GM12865 (cell line): ENCODE data around the gene CDC42EP1.
"Not testable (repeated sequence)": the region's sequence is repeated elsewhere in the genome, so short reads cannot be mapped to it uniquely, and the experiment has no call there.

ENCODE experiments used
- DNase-seq: peaks from one replicate; pipeline ENCODE4 v3.0.0; 2010; ENCODE audit warnings: low read depth
- H3K4me3 ChIP-seq: 2 replicates; pipeline ENCODE4 v1.5.1; 2011; ENCODE audit warnings: mild to moderate bottlenecking, low read depth, low read length, control low read depth
- TF ChIP-seq, protein P1 (sequence below): IDR thresholded peaks from 2 replicates; pipeline ENCODE4 v1.5.1; 2011; ENCODE audit warnings: low read length, control low read depth, low read depth, inconsistent platforms; ENCODE audit not compliant: insufficient read depth; ENCODE audit errors: missing control alignments

The CDC42EP1 gene

DNA sequence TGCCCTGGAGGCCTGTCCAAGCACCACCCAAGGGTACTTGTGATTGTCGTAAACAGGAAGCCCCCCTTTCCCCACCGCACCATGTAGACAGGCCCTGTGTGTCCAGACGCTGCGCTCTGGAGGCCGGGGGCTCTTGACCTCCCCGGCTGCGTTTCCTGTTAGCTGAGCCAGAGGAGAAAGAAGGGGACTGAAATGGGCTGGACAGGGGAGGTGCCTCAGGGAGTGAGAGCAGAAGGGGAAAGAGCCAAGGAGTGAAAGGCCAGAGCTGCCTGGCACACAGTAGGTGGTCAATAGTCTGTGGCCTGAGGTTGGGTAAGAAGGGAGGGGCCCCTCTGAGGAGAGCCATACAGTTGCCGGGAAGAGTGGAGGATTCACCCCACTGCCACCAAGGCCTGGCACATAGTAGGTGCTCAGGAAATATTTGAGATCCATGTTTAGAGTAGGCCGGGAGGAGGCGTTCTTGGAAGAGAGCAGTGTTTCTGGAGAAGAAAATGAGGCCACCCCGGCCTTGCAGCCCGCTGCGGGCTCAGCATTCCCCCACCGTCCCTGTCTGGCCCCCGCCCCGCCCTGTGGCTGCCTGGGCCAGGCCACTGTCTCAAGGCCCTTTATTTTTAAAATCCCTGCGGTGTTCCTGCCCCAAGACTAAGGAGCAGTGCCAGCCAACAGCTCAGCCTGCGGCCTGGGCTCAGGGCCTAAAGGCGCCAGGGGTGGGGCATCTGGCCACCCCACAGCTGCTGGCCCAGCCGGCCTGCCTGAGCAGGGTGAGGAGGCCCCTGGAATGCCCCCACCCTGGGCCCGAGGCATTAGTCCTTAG, 13.6 kb upstream of the CDC42EP1 start:
- TF ChIP-seq, protein P1, sequence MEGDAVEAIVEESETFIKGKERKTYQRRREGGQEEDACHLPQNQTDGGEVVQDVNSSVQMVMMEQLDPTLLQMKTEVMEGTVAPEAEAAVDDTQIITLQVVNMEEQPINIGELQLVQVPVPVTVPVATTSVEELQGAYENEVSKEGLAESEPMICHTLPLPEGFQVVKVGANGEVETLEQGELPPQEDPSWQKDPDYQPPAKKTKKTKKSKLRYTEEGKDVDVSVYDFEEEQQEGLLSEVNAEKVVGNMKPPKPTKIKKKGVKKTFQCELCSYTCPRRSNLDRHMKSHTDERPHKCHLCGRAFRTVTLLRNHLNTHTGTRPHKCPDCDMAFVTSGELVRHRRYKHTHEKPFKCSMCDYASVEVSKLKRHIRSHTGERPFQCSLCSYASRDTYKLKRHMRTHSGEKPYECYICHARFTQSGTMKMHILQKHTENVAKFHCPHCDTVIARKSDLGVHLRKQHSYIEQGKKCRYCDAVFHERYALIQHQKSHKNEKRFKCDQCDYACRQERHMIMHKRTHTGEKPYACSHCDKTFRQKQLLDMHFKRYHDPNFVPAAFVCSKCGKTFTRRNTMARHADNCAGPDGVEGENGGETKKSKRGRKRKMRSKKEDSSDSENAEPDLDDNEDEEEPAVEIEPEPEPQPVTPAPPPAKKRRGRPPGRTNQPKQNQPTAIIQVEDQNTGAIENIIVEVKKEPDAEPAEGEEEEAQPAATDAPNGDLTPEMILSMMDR = no peak
- H3K4me3 ChIP-seq = no peak overlapping the region
- DNase-seq = no peak

DNA sequence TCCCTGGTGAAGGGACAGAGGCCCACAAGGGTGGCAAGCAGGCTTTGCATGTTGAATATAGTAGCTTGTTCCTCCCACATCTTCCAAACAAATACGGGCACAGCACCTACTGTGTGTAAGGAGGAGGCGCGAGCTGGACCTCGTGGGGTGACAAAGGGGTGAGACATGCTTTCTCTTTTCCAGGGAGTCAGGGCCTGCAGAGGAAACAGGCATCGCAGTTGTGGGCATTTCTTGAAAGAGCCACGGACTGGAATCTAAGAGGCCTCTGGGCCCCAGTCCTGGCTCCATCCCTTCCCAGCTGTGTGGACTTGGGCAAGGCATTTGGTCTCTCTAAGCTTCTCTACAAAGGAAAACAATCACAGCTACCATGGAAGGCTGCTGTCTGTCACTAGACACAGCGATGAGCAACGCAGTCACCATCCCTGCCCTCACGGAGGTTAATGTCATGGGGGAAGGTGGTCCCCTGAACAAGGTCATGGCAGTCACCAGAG, 13.0 kb upstream of the CDC42EP1 start:
- TF ChIP-seq, protein P1 = no peak
- H3K4me3 ChIP-seq = no peak overlapping the region
- no peak for DNase-seq

DNA sequence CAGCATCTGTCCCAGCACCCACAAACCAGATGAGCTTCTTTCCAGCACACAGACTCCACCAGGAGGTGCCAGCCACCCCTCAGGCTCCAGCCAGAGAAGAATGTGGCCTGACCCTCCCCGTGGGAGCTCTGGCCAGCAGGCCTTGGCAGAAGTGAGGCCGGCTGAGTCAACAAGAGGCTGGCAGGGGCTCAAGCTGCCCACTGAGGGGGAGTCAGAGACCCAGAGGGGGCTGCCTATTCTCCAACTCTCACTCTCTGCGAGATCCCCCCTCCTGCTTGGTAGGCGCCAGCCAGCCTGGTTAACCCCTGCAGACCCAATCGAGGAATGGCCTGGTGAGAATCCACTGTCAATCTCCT, 10.6 kb upstream of the CDC42EP1 start:
- DNase-seq = no peak
- no peak overlapping the region for H3K4me3 ChIP-seq
- TF ChIP-seq, protein P1 = no peak

DNA sequence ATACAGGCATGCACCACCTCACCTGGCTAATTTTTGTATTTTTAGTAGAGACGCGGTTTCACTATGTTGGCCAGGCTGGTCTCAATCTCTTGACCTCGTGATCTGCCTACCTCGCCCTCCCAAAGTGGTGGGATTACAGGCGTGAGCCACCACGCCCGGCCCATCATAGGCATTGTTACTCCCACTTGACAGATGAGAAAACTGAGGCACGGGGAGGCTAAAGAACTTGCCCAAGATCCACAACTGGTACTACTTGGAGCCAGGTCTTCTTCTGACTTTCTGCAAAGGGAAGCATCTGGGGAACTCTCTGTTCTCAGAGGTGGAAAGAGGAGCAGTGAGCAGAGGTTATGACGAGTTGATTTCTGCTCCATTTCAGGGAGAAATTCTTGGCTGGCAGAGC, 9.4 kb upstream of the CDC42EP1 start:
- not testable (repeated sequence) for H3K4me3 ChIP-seq, DNase-seq

DNA sequence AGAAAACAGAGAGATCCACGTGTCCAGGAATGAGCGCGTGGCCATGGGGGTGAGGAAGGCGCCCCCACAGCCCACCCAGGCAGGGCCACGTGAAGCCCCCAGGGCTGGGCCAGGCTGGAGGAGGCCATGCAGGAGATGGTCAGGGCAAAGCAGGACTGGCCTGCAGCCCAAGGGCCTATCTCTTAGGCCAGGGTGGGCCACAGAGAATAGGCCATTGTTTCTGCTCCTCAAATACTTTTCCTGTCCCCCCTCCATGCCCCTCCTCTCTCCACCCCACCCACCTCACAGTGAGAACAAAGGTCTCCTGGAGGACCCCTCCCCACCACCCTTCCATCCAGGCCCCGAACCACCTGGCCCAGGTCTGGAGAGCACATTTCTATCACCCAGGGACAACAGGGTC, 8.3 kb upstream of the CDC42EP1 start:
- TF ChIP-seq, protein P1 = no peak
- no peak for DNase-seq

DNA sequence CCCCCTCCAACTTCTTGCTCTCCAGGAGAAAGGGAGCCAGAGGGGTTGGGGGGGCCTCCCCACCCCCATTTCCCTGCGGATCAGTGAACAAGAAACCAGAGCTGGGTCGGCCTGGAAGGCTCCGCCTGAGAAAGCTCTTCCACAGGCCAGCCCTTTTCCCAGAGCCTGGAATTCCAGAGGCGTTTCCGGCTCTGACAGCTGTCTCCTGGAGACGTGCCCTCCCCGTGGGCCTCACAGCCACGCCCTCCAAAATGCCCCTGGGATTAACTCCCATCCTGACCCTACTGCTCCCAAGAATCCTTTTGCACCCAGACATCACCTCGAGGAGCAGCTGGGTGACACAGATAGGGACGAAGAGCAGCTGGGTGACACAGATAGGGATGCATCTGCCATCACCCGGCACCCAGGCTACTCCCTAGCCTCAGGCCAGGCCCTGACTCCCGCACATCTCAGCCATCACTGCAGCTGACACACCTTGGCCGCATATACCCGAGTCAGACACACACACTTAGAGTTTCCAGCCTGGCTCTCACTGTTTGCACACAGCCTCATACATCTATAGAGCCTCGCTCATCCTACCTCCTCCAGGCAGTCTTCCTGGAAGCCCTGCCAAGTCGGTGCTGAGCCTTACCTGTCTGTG, 7.6 kb upstream of the CDC42EP1 start:
- TF ChIP-seq, protein P1 = no peak
- DNase-seq = no peak
- no peak overlapping the region for H3K4me3 ChIP-seq

More for the DNA sequence above, 8.3 kb upstream of the CDC42EP1 start:
- H3K4me3 ChIP-seq = no peak overlapping the region

DNA sequence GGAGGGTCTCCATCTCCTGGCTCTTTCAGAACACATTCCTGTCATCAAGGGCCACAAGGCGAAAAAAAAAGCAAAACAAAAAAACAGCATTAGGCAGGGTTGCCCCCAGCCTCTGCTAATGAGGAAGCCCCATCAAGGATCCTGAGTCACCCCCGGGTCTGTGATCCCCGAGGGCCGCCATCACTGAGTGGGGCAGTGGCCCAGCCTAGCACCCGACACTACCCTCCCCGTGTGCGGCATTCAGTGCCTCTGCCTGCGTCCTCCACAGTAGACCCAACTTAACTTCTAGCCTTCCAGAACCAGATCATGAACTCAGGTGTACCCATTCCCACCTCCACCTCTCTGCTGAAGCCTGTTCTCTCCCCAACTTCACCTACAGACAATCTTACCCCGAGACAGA, 6.6 kb upstream of the CDC42EP1 start:
- no peak overlapping the region for H3K4me3 ChIP-seq
- TF ChIP-seq, protein P1 = no peak
- no peak for DNase-seq
